Hepatocyte (in vitro differentiated cells): ENCODE measurements around the gene BGN.

Experiments used
- CTCF ChIP-seq: fragments of 200-600 bp; sonication (generic); IDR thresholded peaks from 2 replicates; pipeline ENCODE4 v1.5.1; 2016; ENCODE audit warnings: antibody characterized with exemption, mild to moderate bottlenecking; ENCODE audit not compliant: poor library complexity
- EZH2 ChIP-seq: fragments of 200-600 bp; sonication (generic); IDR thresholded peaks from 2 replicates; pipeline ENCODE4 v1.6.1; 2016; ENCODE audit warnings: antibody characterized with exemption, mild to moderate bottlenecking, borderline replicate concordance
- EZH2phosphoT487 ChIP-seq: fragments of 200-600 bp; sonication (generic); IDR thresholded peaks from one replicate; pipeline ENCODE4 v1.6.1; 2018; ENCODE audit warnings: antibody characterized with exemption, mild to moderate bottlenecking, low read depth, moderate library complexity; ENCODE audit not compliant: unreplicated experiment, severe bottlenecking

GRCh38 chrX:153519569-153520286 lies 24.9 kb downstream of the BGN start:
- TF ChIP-seq CTCF (no peak), EZH2 (no peak), EZH2phosphoT487 (no peak)
